SK-N-MC (cell line): ENCODE results near the gene MAP2K7.

Experiments
- DNase-seq: peaks from one replicate; pipeline ENCODE4 v3.0.0-alpha.2; 2011; ENCODE audit warnings: low read depth, low spot score
- H3K27ac ChIP-seq: fragments of 200-600 bp; sonication (generic); 2 replicates; pipeline ENCODE4 v1.5.1; 2016; ENCODE audit warnings: mixed run types
- H3K36me3 ChIP-seq: fragments of 200-600 bp; sonication (generic); 2 replicates; pipeline ENCODE4 v1.6.1; 2017; ENCODE audit warnings: antibody characterized with exemption, low read length, mixed read lengths; ENCODE audit not compliant: insufficient read depth
- H3K4me3 ChIP-seq: fragments of 200-600 bp; sonication (generic); 2 replicates; pipeline ENCODE4 v1.5.1; 2016
- H3K9ac ChIP-seq: fragments of 200-600 bp; sonication (generic); 2 replicates; pipeline ENCODE4 v1.8.0; 2017; ENCODE audit warnings: mixed run types, mixed read lengths; ENCODE audit not compliant: insufficient read length
- H3K9me3 ChIP-seq: fragments of 200-600 bp; sonication (generic); 2 replicates; pipeline ENCODE4 v1.6.1; 2017; ENCODE audit warnings: low read depth, mild to moderate bottlenecking, antibody characterized with exemption, low read length, moderate library complexity, mixed read lengths
- EZH2 ChIP-seq: fragments of 200-600 bp; sonication (generic); IDR thresholded peaks from one replicate; pipeline ENCODE4 v1.6.1; 2017; ENCODE audit warnings: antibody characterized with exemption
- FOXP2 ChIP-seq: optimal IDR thresholded peaks from 2 replicates; pipeline ENCODE3; 2011; ENCODE audit warnings: mild to moderate bottlenecking, moderate library complexity; ENCODE audit not compliant: insufficient read depth; ENCODE audit errors: extremely low read length, control extremely low read depth
- POLR2AphosphoS5 ChIP-seq: IDR thresholded peaks from 2 replicates; pipeline ENCODE4 v1.6.1; 2012; ENCODE audit warnings: mild to moderate bottlenecking, low read depth, low read length, borderline replicate concordance

MAP2K7 gene

GRCh38 chr19:7865262-7865911 is 38.3 kb upstream of the MAP2K7 start:
- DNase-seq, result no peak
- no peak overlapping the region for H3K4me3 ChIP-seq
- H3K36me3 ChIP-seq, result no peaks in the 10 kb centered on the region
- no peak overlapping the region for H3K9ac ChIP-seq
- no peaks in the 10 kb centered on the region for H3K9me3 ChIP-seq
- H3K27ac ChIP-seq, result peak overlapping the region; percentile 12; the same call in 1 of the 2 replicates
- TF ChIP-seq EZH2 (no peak), POLR2AphosphoS5 (no peak), FOXP2 (no peak)

- DNase-seq, result no peak
- Histone ChIP-seq H3K9me3 (no peaks in the 10 kb centered on the region), H3K27ac (no peak overlapping the region), H3K36me3 (no peaks in the 10 kb centered on the region), H3K9ac (no peak overlapping the region), H3K4me3 (no peak overlapping the region)
- no peak for TF ChIP-seq FOXP2
- TF ChIP-seq POLR2AphosphoS5, result no peak
- no peak for TF ChIP-seq EZH2
These were observed 37.1 kb upstream of the MAP2K7 start for GRCh38 chr19:7866399-7867091.

GRCh38 chr19:7867092-7867844 is 36.4 kb upstream of the MAP2K7 start:
- TF ChIP-seq EZH2 (no peak), POLR2AphosphoS5 (no peak), FOXP2 (no peak)
- H3K36me3 ChIP-seq, result no peaks in the 10 kb centered on the region
- no peak overlapping the region for H3K27ac ChIP-seq
- no peak for DNase-seq
- no peaks in the 10 kb centered on the region for H3K9me3 ChIP-seq
- H3K4me3 ChIP-seq, result no peak overlapping the region
- no peak overlapping the region for H3K9ac ChIP-seq

GRCh38 chr19:7868326-7868670 is 35.4 kb upstream of the MAP2K7 start:
- Histone ChIP-seq H3K9ac (no peak overlapping the region), H3K27ac (no peak overlapping the region), H3K9me3 (no peaks in the 10 kb centered on the region), H3K36me3 (no peaks in the 10 kb centered on the region), H3K4me3 (peak overlapping the region; percentile 80)
- TF ChIP-seq EZH2 (no peak), POLR2AphosphoS5 (no peak), FOXP2 (no peak)
- no peak for DNase-seq

- no peak for DNase-seq
- Histone ChIP-seq H3K9me3 (no peaks in the 10 kb centered on the region), H3K27ac (peak overlapping the region; percentile 64; the same call in 1 of the 2 replicates), H3K9ac (no peak overlapping the region), H3K36me3 (no peaks in the 10 kb centered on the region), H3K4me3 (peak overlapping the region; percentile 80)
- TF ChIP-seq POLR2AphosphoS5 (no peak), EZH2 (no peak), FOXP2 (no peak)
These were observed 34.8 kb upstream of the MAP2K7 start for GRCh38 chr19:7868671-7869452.

- TF ChIP-seq EZH2 (no peak), FOXP2 (peak; percentile 33), POLR2AphosphoS5 (no peak)
- Histone ChIP-seq H3K9me3 (no peaks in the 10 kb centered on the region), H3K27ac (peak overlapping the region; percentile 81), H3K36me3 (no peaks in the 10 kb centered on the region), H3K9ac (no peak overlapping the region), H3K4me3 (peak overlapping the region; percentile 80)
- DNase-seq, result no peak
These were observed 34.2 kb upstream of the MAP2K7 start for GRCh38 chr19:7869453-7869909.

GRCh38 chr19:7869910-7870511 is 33.7 kb upstream of the MAP2K7 start:
- Histone ChIP-seq H3K36me3 (no peaks in the 10 kb centered on the region), H3K9me3 (no peaks in the 10 kb centered on the region), H3K27ac (peak overlapping the region; percentile 81), H3K9ac (no peak overlapping the region), H3K4me3 (peak overlapping the region; percentile 80)
- DNase-seq, result peak; percentile 84
- TF ChIP-seq EZH2 (no peak), POLR2AphosphoS5 (no peak), FOXP2 (no peak)

- no peaks in the 10 kb centered on the region for H3K36me3 ChIP-seq
- peak; percentile 83 for DNase-seq
- H3K27ac ChIP-seq, result peak overlapping the region; percentile 76; the same call in 1 of the 2 replicates
- TF ChIP-seq EZH2, result no peak
- TF ChIP-seq FOXP2, result peak; percentile 10
- TF ChIP-seq POLR2AphosphoS5, result no peak
- no peaks in the 10 kb centered on the region for H3K9me3 ChIP-seq
- no peak overlapping the region for H3K9ac ChIP-seq
- peak overlapping the region; percentile 60 for H3K4me3 ChIP-seq
These were observed 32.9 kb upstream of the MAP2K7 start for GRCh38 chr19:7870571-7871436.
